GM13977 (cell line): ENCODE results near the gene HOXC11.

Source experiments
- DNase-seq: peaks from one replicate; pipeline ENCODE4 v3.0.0; 2012; ENCODE audit warnings: low spot score
- in situ Hi-C: fragments of 300-500 bp; cut with MboI; formaldehyde crosslinking; loops from one replicate; pipeline ENCODE4 v1.12.0; 2022; ENCODE audit warnings: low sequenced_read_pairs, low pct_unique_long_range_greater_than_20kb, mixed read lengths, inconsistent platforms; ENCODE audit not compliant: unreplicated experiment
- TF ChIP-seq, protein P1 (sequence below): IDR thresholded peaks from 2 replicates; pipeline ENCODE4 v1.5.1; 2012; ENCODE audit warnings: mild to moderate bottlenecking, control low read depth; ENCODE audit not compliant: insufficient read depth; ENCODE audit errors: extremely low read depth, missing control alignments

The HOXC11 gene

GRCh38 chr12:54014377-54015017, 41.6 kb downstream of the HOXC11 start:
- no peak for DNase-seq
- TF ChIP-seq, protein P1, sequence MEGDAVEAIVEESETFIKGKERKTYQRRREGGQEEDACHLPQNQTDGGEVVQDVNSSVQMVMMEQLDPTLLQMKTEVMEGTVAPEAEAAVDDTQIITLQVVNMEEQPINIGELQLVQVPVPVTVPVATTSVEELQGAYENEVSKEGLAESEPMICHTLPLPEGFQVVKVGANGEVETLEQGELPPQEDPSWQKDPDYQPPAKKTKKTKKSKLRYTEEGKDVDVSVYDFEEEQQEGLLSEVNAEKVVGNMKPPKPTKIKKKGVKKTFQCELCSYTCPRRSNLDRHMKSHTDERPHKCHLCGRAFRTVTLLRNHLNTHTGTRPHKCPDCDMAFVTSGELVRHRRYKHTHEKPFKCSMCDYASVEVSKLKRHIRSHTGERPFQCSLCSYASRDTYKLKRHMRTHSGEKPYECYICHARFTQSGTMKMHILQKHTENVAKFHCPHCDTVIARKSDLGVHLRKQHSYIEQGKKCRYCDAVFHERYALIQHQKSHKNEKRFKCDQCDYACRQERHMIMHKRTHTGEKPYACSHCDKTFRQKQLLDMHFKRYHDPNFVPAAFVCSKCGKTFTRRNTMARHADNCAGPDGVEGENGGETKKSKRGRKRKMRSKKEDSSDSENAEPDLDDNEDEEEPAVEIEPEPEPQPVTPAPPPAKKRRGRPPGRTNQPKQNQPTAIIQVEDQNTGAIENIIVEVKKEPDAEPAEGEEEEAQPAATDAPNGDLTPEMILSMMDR: no peak
- in situ Hi-C loops: loop anchor here (25.0 kb wide), 1 partner anchor 348 kb away; the partner anchor contains the start of gene GPR84

DNA sequence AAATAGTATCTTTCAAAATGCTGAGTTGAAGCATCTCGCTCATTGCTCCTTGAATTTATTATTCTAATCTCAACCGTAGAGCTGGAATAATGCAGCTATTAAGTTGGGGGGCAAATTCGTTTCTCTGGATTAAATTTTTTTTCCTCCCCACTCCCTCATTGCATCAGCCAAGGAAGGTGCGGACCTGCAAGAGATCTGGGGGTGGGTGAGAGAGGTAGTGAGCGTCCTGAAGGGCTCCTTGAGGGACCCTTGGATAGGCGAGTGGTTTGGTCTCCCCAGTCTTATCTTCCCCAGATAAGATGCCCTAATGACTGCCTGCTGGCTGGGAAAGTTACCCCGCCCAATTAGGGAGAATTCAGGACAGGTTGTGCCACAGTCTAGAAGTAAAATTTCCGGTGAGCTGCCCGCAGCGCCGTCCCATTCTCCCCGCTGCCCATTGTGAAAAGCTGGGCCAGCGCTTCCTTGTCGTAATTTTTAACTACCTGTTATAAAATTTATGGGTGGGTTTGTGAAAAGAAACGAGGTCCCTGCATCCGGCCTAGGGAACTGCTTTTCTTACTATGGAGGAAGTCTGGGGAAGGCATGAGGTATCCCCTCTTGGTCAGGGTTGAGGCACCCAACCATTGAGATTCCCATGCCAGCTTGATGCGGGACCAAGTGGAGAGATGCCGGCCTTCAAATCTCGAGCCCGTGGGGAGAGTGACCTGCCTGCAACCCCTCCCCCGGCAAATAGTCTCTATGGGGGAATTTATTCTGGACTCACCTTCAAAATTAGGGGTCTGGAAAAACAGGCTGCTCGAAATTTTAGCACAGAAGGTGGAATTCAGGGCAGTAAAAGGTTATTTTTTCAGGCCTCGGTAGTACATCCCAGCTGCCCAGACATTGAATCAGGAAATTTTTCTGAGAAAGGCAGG, 42.3 kb downstream of the HOXC11 start:
- in situ Hi-C loops: loop anchor here (25.0 kb wide), 1 partner anchor 347 kb away; the partner anchor contains the start of gene GPR84
- TF ChIP-seq, protein P1: no peak
- DNase-seq: no peak

DNA sequence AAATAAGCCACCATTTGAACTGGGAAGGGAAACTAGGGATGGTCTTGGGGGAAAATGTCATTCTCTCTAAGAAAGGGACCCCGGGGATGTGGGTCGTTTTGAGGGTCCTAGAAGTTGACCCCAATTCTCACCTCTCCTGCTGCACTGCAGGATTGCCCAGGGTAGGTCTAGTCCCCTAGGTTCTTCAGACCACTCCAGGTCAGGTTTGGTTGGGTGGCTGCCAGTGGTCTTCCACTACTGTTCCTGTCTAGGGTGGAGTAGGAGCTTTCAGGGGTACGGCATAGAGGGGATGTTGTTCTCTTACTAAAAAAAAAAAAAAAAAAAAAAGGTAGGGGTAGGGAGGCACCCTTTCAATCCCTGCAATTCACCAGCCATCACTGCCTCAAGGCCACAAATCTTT, 43.1 kb downstream of the HOXC11 start:
- no peak for DNase-seq
- in situ Hi-C loops: loop anchor here (25.0 kb wide), 1 partner anchor 346 kb away; the partner anchor contains the start of gene GPR84
- TF ChIP-seq, protein P1: no peak

GRCh38 chr12:54016478-54016964, 43.6 kb downstream of the HOXC11 start:
- TF ChIP-seq, protein P1: no peak
- no peak for DNase-seq
- in situ Hi-C loops: loop anchor here (25.0 kb wide), 1 partner anchor 346 kb away; the partner anchor contains the start of gene GPR84

- in situ Hi-C loops: loop anchor here (25.0 kb wide), 1 partner anchor 345 kb away; the partner anchor contains the start of gene GPR84
- TF ChIP-seq, protein P1: no peak
- no peak for DNase-seq
Observed at GRCh38 chr12:54017027-54017788, 44.3 kb downstream of the HOXC11 start.
